H9 (cell line): ENCODE results near the gene C1orf159. TPM values are rescaled to one million over a fixed set of nuclear protein-coding genes. Genes with fewer than 3 reads are reported as not detected.

Experiments
- DNase-seq: peaks from one replicate; pipeline ENCODE4 v3.0.0-alpha.2; 2017
- H2AFZ ChIP-seq: one replicate; pipeline ENCODE4 v1.6.1; 2013; ENCODE audit warnings: mild to moderate bottlenecking, low read length, control low read depth, moderate library complexity
- H2AK5ac ChIP-seq: 2 replicates; pipeline ENCODE4 v1.6.1; 2013; ENCODE audit warnings: low read length, control low read depth, mixed read lengths; ENCODE audit not compliant: insufficient read length
- H2BK120ac ChIP-seq: one replicate; pipeline ENCODE4 v1.6.1; 2013; ENCODE audit warnings: low read depth, mild to moderate bottlenecking, low read length, control low read depth, inconsistent platforms; ENCODE audit not compliant: poor library complexity, severe bottlenecking
- H2BK12ac ChIP-seq: 2 replicates; pipeline ENCODE4 v1.6.1; 2013; ENCODE audit warnings: low read length, control low read depth, mixed read lengths, low read depth; ENCODE audit not compliant: insufficient read length
- H2BK15ac ChIP-seq: 2 replicates; pipeline ENCODE4 v1.6.1; 2013; ENCODE audit warnings: low read depth, low read length, control low read depth
- H2BK20ac ChIP-seq: one replicate; pipeline ENCODE4 v1.6.1; 2013; ENCODE audit warnings: low read depth, mild to moderate bottlenecking, low read length, control low read depth, inconsistent platforms; ENCODE audit not compliant: poor library complexity, severe bottlenecking
- H2BK5ac ChIP-seq: 2 replicates; pipeline ENCODE4 v1.6.1; 2013; ENCODE audit warnings: low read length, control low read depth, mixed read lengths; ENCODE audit not compliant: insufficient read length
- H3K14ac ChIP-seq: 2 replicates; pipeline ENCODE4 v1.6.1; 2013; ENCODE audit warnings: low read length, control low read depth; ENCODE audit not compliant: insufficient read depth
- H3K18ac ChIP-seq: 2 replicates; pipeline ENCODE4 v1.6.1; 2013; ENCODE audit warnings: low read depth, mild to moderate bottlenecking, mixed read lengths, low read length, control low read depth; ENCODE audit not compliant: insufficient read length
- H3K23ac ChIP-seq: 2 replicates; pipeline ENCODE4 v1.6.1; 2013; ENCODE audit warnings: low read length, control low read depth, mixed read lengths, low read depth; ENCODE audit not compliant: insufficient read length
- H3K23me2 ChIP-seq: 2 replicates; pipeline ENCODE4 v1.6.1; 2013; ENCODE audit warnings: low read depth, mild to moderate bottlenecking, mixed read lengths, low read length, control low read depth; ENCODE audit not compliant: insufficient read length, poor library complexity, severe bottlenecking
- H3K27ac ChIP-seq: 2 replicates; pipeline ENCODE4 v1.5.1; 2013; ENCODE audit warnings: low read length, control low read depth, mixed read lengths, low read depth; ENCODE audit not compliant: insufficient read length
- H3K27me3 ChIP-seq: 2 replicates; pipeline ENCODE4 v1.6.1; 2013; ENCODE audit warnings: low read length, control low read depth, inconsistent platforms; ENCODE audit not compliant: insufficient read depth
- H3K4ac ChIP-seq: 2 replicates; pipeline ENCODE4 v1.6.1; 2013; ENCODE audit warnings: low read depth, mild to moderate bottlenecking, control low read depth, inconsistent platforms, low read length, moderate library complexity
- H3K4me1 ChIP-seq: 2 replicates; pipeline ENCODE4 v1.6.1; 2013; ENCODE audit warnings: low read length, control low read depth, inconsistent platforms; ENCODE audit not compliant: insufficient read depth
- H3K4me2 ChIP-seq: 2 replicates; pipeline ENCODE4 v1.6.1; 2013; ENCODE audit warnings: low read length, control low read depth, mixed read lengths; ENCODE audit not compliant: insufficient read length, insufficient read depth
- H3K56ac ChIP-seq: 2 replicates; pipeline ENCODE4 v1.6.1; 2013; ENCODE audit warnings: low read depth, mild to moderate bottlenecking, mixed read lengths, low read length, control low read depth; ENCODE audit not compliant: insufficient read length
- H3K79me1 ChIP-seq: 2 replicates; pipeline ENCODE4 v1.6.1; 2013; ENCODE audit warnings: low read depth, mild to moderate bottlenecking, moderate library complexity, low read length, control low read depth, inconsistent platforms; ENCODE audit not compliant: insufficient read depth, poor library complexity, severe bottlenecking
- H3K79me2 ChIP-seq: 2 replicates; pipeline ENCODE4 v1.6.1; 2013; ENCODE audit warnings: low read length, control low read depth, inconsistent platforms; ENCODE audit not compliant: insufficient read depth
- H3K9ac ChIP-seq: 2 replicates; pipeline ENCODE4 v1.6.1; 2013; ENCODE audit warnings: low read length, control low read depth, mixed read lengths; ENCODE audit not compliant: insufficient read length; ENCODE audit errors: extremely low read depth
- H3K9me3 ChIP-seq: one replicate; pipeline ENCODE4 v1.6.1; 2013; ENCODE audit warnings: low read depth, low read length, inconsistent platforms; ENCODE audit not compliant: control insufficient read depth
- H3T11ph ChIP-seq: one replicate; pipeline ENCODE4 v1.6.1; 2013; ENCODE audit warnings: mild to moderate bottlenecking, low read length, control low read depth, inconsistent platforms
- H4K20me1 ChIP-seq: one replicate; pipeline ENCODE4 v1.6.1; 2013; ENCODE audit not compliant: control insufficient read depth, insufficient read length, insufficient read depth
- H4K5ac ChIP-seq: 2 replicates; pipeline ENCODE4 v1.6.1; 2013; ENCODE audit warnings: low read depth, mild to moderate bottlenecking, mixed read lengths, low read length, control low read depth; ENCODE audit not compliant: insufficient read length
- H4K8ac ChIP-seq: replicated peaks from 2 replicates; pipeline ENCODE4 v1.6.1; 2013; ENCODE audit warnings: low read length, control low read depth, mixed read lengths, low read depth; ENCODE audit not compliant: insufficient read length
- H4K91ac ChIP-seq: 2 replicates; pipeline ENCODE4 v1.6.1; 2013; ENCODE audit warnings: low read depth, mild to moderate bottlenecking, moderate library complexity, mixed read lengths, low read length, control low read depth; ENCODE audit not compliant: insufficient read length
- H3K27ac Mint-ChIP-seq, 3 experiments: 2 replicates in 2 of 3; 3 replicates in 1 of 3; pipeline ENCODE4 v1.8.0; 2020 to 2021; ENCODE audit warnings: mixed read lengths in 3 of 3, mild to moderate bottlenecking in 1 of 3, moderate library complexity in 1 of 3
- H3K27me3 Mint-ChIP-seq: 2 replicates; pipeline ENCODE4 v1.8.0; 2021; ENCODE audit warnings: low read depth, mild to moderate bottlenecking, moderate library complexity, mixed read lengths
- H3K36me3 Mint-ChIP-seq, 3 experiments: 2 replicates in 2 of 3; 3 replicates in 1 of 3; pipeline ENCODE4 v1.8.0; 2020 to 2021; ENCODE audit warnings: low read depth in 3 of 3, mixed read lengths in 3 of 3; ENCODE audit not compliant: insufficient read depth in 1 of 3
- H3K4me1 Mint-ChIP-seq, 2 experiments: 2 replicates each; pipeline ENCODE4 v1.8.0; 2020; ENCODE audit warnings: mixed read lengths in 2 of 2
- H3K4me3 Mint-ChIP-seq, 2 experiments: 2 replicates in 1 of 2; 3 replicates in 1 of 2; pipeline ENCODE4 v1.8.0; 2020 to 2021; ENCODE audit warnings: mild to moderate bottlenecking in 2 of 2, mixed read lengths in 2 of 2, moderate library complexity in 1 of 2
- H3K9me3 Mint-ChIP-seq, 2 experiments: 2 replicates in 1 of 2; 3 replicates in 1 of 2; pipeline ENCODE4 v1.8.0; 2020; ENCODE audit warnings: mild to moderate bottlenecking in 2 of 2, mixed read lengths in 2 of 2, moderate library complexity in 1 of 2
- WGBS: extraction: QIAGEN DNeasy Blood & Tissue Kit; methylation state at CpG from one replicate; pipeline ENCODE4 v1.1.7; 2013; ENCODE audit warnings: missing lambda C conversion rate, low lambda C conversion rate, mixed read lengths; ENCODE audit not compliant: insufficient read length; ENCODE audit errors: extremely low coverage; 5-methylcytosine and 5-hydroxymethylcytosine counted together
- total RNA-seq: library from RNA; stranded (reverse); gene quantifications from 2 replicates; pipeline ENCODE4 v1.2.1, GENCODE V29; 2021
- TF ChIP-seq, protein P1 (sequence below): fragments of 200-600 bp; sonication (generic); conservative IDR thresholded peaks from 3 replicates; pipeline ENCODE4 v1.8.0; 2021; ENCODE audit warnings: antibody characterized with exemption, mild to moderate bottlenecking

The C1orf159 gene
- total RNA-seq, 1 experiment from 2014 or later: 12.3 TPM

DNA sequence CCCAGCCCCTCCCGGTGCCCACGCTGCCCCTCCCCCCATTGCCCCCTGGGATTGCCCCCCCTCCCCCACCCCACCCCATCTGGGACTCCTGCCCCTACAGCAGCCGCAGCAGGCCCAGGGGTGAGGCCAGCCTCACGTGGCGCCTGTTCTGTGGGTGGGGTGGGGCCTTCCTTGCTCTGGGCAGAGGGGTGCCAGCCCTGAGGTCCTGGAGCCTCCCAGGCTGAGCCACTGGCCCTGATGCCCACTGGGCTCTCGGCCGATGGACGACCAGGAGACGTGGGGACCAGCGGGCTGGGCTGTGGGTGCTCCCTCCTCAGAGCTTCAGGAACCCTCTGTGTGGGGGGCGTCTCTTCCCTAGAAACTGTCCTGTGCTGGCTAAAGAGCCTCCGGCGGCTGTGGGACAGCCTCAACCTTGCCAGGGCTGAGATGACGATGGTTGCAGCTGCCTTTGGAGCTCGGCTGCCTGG lies 5.8 kb upstream of the C1orf159 start:
- no peak overlapping the region for H2BK20ac ChIP-seq
- H3K4ac ChIP-seq: no peak overlapping the region
- Mint-ChIP-seq H3K4me1 (peaks cover 0 to 2% of the 10 kb centered on the region in 2 experiments; a peak in 2 of 4 replicates), H3K9me3 (peaks cover 8 to 9% of the 10 kb centered on the region in 2 experiments; a peak in 4 of 5 replicates), H3K4me3 (no peak overlapping the region), H3K27me3 (peaks cover 51% of the 10 kb centered on the region), H3K36me3 (peaks cover 0 to 7% (median 0%) of the 10 kb centered on the region in 3 experiments; a peak in 2 of 7 replicates), H3K27ac (no peak overlapping the region)
- H3K18ac ChIP-seq: no peak overlapping the region
- no peaks in the 10 kb centered on the region for H3K79me1 ChIP-seq
- H3K14ac ChIP-seq: no peak overlapping the region
- TF ChIP-seq, protein P1, sequence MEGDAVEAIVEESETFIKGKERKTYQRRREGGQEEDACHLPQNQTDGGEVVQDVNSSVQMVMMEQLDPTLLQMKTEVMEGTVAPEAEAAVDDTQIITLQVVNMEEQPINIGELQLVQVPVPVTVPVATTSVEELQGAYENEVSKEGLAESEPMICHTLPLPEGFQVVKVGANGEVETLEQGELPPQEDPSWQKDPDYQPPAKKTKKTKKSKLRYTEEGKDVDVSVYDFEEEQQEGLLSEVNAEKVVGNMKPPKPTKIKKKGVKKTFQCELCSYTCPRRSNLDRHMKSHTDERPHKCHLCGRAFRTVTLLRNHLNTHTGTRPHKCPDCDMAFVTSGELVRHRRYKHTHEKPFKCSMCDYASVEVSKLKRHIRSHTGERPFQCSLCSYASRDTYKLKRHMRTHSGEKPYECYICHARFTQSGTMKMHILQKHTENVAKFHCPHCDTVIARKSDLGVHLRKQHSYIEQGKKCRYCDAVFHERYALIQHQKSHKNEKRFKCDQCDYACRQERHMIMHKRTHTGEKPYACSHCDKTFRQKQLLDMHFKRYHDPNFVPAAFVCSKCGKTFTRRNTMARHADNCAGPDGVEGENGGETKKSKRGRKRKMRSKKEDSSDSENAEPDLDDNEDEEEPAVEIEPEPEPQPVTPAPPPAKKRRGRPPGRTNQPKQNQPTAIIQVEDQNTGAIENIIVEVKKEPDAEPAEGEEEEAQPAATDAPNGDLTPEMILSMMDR: no peak
- H4K8ac ChIP-seq: no peak overlapping the region
- no peak overlapping the region for H3T11ph ChIP-seq
- H3K4me1 ChIP-seq: no peaks in the 10 kb centered on the region
- no peak overlapping the region for H3K23ac ChIP-seq
- no peak overlapping the region for H2BK15ac ChIP-seq
- H2BK120ac ChIP-seq: no peak overlapping the region
- no peaks in the 10 kb centered on the region for H3K79me2 ChIP-seq
- no peak overlapping the region for H3K4me2 ChIP-seq
- H2AFZ ChIP-seq: no peak overlapping the region
- no CpG with 5 or more reads among the region's 15 CpGs for WGBS
- H2AK5ac ChIP-seq: no peak overlapping the region
- no peak overlapping the region for H2BK5ac ChIP-seq
- no peak for DNase-seq
- H2BK12ac ChIP-seq: no peak overlapping the region
- H4K20me1 ChIP-seq: no peaks in the 10 kb centered on the region
- H3K23me2 ChIP-seq: peaks cover 2% of the 10 kb centered on the region
- H4K91ac ChIP-seq: no peak overlapping the region
- peaks cover 3% of the 10 kb centered on the region; the same call in 1 of the 2 replicates for H3K27me3 ChIP-seq
- no peak overlapping the region for H3K9ac ChIP-seq
- no peak overlapping the region for H3K27ac ChIP-seq
- no peaks in the 10 kb centered on the region for H3K9me3 ChIP-seq
- no peak overlapping the region for H4K5ac ChIP-seq
- no peak overlapping the region for H3K56ac ChIP-seq
